ENCODE results near the gene FNDC3B.
"Not testable (repeated sequence)": the region's sequence is repeated elsewhere in the genome, so short reads cannot be mapped to it uniquely, and the experiment has no call there.

FNDC3B gene

DNA sequence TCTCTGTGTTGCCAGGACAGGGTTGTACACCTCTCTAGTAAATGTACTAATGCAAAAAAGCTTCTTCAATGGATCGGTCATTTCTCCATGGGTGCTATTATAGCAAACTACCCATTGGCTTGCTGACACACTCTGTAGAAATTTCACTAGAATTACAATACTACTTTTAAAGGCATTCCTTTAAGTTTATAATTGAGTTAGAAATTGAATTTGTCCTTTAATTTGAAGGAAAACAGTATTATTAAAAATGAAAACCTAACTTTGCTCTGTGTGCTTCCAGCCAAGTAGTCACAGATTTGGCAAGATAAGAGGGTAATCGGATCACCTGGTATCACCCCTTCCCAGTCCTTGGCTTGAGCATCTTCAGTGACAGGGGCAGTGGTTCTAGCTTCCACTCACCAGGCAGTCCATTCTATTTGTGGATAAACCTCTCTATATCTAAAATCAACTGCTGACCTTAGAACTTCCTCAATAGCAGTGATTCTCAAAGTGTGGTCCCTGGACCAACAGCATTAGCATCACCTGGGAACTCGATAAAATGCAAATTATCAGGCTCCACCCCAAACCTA lies 315.6 kb downstream of the FNDC3B start:
- no peak for DNase-seq

DNA sequence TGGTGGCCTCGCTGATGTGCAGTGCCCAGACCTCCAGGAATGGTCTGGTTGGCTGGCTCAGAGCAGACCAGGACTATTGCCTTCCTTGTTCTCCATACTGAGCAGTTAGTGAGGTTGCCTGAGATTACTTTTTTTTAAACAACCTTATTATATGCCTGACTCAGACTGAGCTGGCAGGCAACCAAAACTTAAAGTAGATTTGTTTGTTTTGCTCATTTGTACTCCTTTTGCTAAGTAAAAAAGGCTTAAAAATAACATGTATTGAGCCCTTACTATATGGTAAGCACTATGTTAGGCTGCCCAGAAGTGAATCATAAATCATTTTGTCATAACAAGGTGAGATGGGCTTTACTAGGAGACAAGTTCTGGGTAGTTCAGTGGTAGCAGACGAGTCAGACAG lies 316.5 kb downstream of the FNDC3B start:
- no peak for DNase-seq

DNA sequence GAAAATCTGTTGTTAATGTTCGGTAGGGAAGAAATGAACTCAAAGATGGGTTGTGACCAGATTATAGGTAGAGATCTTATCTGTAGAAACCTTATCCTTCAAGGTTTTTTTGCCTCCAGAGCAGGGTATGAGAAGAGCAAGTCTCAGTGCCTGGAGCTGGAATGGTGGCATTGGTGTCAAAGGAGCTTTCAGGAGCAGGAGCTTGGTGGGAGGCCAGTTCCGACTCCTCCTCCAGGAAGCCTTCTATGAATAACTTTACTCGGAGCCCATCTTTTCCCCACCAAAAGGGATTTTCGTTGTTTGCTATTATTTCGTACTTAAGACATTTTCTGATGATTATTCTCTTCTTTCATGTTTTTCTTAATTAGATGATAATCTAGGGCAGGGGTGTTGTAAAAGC lies 317.0 kb downstream of the FNDC3B start:
- DNase-seq: no peak

DNA sequence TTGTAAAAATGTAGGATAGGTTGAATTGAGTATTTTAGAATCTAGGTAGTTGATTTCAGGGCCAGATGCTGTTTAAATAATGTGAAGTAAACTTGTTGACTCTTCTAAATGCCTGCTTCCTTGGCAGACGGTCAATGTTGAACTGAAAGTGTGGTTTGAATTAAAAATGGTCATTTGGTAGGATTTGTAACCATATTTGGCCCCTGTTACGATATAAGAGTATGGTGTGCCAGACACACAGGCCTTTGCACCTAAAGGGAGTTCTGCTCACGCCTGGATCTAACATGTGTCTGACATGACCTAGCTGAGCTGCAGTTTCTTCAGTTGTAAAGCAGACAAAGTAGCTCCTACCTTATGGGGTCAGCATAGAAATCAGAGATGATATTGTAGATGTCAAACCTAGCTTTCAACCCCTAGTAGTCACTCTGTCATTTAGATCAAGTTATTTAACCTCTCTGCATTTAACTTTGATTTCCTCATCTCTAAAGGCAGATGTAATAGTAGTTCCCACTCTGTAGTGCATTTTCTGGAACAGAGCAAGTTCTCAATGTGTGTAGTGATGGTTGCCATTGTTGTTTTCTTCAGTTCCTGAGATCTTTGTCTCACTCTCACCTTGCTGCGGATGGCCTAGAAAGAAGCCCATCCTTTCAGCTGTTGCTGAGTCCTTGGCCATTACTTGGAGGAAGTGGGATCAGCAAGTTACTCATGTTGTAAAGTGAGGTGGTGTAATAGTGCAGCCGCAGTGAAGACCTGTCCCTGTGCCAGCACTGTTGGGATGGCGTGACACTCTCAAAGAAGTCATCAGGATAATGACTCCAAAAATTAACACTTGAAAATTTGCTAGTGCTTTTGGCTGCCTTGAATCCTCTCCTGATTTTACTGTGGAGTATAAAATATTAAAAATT lies 318.7 kb downstream of the FNDC3B start:
- DNase-seq: no peak

DNA sequence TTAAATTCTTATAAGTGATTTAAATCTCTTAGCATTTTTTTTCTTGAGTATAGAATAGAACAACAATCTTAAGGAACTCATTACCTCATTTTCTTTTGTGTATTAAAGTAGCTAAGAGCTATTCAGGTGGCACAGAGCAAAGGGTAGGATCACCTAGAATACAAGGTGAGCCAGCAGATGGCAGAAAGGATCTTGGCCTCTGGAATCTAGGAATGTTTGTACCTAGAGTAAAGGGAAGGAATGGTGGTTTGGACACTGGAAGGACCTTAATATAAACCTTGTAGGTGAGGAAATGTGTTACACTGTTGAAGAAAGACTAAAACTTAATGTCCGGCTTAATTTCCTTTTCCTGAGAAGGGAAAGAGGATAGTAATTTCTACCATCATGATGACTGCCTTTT lies 319.9 kb downstream of the FNDC3B start:
- DNase-seq: no peak

DNA sequence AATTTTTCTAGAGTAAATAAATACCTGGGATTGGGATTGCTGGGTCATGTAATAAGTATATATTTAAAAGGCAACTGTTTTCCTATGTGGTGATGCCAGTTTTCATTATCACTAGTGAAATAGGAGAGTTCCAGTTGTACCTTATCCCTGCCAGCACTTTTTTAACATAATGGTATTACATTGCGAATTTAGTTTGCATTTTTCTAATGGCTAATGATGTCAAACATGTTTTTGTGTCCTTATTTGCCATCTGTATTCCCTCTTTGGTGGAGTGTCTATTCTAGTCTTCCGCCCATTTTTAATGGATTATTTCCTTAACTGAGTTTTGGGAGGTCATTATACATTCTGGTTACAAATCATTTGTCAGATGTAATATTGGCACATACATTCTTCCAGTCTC lies 320.6 kb downstream of the FNDC3B start:
- no peak for DNase-seq

DNA sequence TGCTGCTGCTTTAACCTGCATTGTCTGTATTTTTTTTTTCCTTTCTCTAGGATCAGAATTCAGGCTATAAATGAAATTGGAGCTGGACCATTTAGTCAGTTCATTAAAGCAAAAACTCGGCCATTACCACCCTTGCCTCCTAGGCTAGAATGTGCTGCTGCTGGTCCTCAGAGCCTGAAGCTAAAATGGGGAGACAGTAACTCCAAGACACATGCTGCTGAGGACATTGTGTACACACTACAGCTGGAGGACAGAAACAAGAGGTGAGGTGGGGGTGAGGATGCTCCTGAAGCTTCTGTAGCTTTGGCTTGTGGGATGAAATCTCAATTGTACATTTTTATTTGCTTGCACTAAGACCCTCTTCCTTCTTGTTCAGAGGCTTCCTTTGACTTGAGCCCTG lies 323.2 kb downstream of the FNDC3B start:
- DNase-seq: no peak

DNA sequence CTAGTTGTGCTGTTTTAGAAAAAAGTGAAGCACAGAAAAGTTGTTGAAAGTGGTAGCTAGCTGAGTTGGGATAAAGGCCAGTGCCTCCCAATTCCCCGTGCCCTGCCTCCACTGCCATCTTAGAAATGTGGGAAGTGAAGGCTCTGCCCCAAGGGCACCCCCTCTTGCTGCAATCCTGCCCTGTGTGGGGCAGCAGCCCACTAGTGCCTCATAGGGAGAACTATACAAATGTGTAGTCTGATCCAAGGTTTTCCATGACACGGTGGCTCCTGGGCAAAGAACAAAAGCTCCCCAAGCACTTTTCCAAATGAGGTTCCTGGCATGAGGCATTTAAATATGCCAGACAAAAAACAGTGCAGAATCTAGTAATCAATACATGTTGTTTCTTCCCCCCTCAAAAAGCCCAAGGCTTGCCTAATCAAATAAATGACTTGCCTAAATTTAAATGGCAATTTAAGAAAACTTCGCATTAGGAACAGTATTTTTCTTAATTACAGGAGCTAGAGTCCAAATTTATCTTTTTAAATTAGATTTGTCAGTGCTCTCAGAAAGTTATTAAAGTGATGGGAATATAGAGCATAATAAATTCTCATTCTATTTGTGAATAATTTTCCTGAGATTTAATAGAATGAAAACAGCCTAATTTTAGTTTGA lies 325.1 kb downstream of the FNDC3B start:
- no peak for DNase-seq

DNA sequence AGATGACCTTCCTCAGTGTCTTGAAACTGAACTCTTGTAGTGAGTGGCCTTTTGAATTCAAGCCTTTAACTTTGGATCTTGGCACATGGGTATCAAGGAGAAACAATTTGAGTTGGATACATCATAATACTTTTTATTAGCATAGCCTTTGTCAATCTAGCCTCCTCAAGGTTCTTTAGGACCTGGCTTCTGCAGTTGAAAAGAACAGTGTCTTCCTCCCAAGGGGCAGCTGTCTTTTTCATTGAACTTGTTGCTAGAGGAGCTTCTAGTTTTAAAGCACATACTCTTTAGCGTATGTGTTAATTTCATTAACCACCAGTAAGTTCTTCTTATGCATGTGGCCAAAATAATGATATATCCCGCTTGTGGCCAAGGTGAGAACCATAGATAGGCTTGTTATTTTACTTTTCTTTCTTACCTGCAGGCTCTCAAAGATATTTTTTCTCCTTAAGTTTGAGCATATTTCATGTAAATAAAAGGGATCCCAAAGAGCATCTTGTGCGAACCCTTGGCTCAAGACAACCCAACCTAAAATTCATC lies 325.7 kb downstream of the FNDC3B start:
- no peak for DNase-seq

DNA sequence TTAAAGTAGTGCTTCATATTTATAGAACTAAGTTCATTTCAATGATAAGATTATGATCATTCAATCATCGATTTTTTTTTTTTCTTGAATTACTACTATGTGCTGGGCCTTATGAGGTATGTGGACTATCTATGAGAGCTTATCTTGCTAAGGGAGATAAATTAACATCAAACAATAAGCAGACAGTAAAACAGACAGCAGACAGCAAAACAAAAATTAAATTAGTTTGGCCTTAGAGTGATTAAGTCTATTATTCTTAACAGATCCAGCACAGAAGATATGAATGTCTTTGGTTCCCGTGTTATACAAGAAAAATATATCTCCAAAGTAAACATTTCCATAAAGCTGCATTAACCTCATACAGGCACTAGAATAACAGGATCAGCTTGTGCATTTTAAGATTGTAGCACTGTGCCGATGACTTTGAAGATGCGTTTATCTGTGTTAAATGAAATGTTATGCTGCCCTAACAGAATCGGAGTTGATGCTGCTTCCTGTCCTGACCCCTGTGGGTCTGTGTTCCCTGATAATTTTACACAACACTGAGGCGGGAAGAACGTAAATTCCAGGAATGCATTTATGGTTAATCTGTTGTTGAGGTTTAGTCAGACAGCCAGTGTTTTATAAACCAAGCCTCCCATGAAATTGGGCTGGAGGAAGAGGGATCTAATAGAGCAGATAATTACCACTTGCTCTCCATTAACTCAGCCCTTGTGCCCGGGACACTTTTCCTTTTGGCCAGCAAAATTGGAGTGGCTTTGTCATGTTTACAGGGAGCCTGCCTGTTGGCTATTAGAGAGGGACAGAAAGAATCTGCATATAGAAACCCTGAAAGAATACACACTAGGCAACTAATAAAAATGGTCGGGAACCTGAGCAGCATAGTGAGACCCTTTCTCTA lies 328.1 kb downstream of the FNDC3B start:
- no peak for DNase-seq

DNA sequence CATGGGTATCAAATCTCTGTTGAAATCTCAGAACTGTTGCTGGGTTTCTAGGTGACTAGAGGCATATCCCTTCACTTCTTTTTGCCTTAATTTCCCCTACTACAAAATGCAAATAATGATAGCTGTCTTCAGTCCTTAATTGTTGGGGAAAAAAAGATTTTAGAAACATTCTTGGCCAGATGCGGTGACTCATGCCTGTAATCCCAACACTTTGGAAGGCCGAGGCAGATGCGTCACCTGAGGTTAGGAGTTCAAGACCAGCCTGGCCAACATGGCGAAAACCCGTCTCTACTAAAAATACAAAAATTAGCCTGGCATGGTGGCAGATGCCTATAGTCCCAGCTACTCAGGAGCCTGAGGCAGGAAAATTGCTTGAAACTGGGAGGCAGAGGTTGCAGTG lies 329.2 kb downstream of the FNDC3B start:
- DNase-seq: not testable (repeated sequence)

DNA sequence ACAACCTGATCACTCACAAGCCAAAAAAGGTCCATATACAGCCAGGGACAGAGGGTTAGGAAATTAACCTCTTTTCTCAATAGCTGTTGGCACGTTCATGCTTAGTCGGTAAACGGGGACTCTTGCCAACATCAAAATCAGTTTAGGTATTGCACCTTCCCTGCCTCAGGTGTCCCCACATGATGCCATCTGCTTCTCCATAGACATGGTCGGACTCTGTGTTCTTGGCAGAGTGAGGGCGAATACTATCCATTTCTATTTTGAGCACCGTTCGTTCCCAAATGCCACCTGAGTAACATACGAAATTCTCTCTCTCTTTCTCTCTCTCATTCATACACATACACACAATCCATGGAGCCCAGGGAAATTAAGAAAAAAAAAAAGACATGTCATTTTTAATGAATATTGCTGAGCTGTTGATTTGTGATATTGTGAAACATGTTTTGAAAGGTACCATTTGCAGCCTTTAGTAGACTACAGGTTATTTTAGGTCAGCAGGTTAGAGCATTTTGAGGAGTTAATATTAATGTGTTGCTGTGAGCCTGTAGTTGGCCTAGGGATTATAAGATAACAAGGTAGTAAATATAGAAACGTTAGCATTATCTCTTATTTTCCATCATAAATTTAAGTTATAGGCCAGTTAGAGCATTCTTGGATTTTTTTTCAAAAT lies 330.3 kb downstream of the FNDC3B start:
- DNase-seq: no peak

DNA sequence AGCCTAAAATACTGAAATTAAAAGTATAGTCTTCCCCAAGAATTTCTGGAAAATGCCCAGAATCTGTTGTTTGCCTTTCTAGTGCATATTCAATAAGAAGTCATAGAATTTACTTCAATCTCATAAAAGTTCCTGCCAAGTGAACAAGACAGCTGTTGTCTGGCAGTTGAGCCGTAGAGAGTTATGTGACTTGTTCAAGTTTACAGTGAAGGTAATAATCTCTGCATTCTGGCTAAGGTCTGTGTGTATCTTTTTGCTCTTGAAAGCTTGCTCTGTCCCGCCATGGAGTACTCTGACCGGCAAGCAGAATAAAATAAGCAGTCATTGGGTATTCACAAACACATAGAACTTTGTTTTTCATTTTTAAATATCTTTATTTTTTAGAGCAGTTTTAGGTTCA lies 331.0 kb downstream of the FNDC3B start:
- no peak for DNase-seq

DNA sequence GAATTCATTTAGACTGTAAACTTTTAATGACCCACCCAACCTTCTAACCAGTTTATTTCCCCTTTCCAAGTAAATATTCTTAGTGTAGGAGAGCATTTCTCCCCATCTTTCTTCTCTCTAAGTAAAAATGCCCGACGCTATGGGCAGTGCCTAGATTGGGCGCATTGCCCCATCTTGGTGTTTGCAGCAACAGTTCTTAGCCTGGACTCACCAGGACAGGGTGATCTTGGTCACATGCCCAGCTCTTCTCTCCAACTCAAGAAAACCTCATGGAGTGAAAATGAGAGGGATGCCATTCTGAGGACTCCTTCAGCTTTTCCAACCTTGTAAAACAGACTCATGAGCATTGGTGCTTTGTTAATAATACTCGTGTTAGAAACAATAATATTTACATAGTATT lies 332.2 kb downstream of the FNDC3B start:
- no peak for DNase-seq

DNA sequence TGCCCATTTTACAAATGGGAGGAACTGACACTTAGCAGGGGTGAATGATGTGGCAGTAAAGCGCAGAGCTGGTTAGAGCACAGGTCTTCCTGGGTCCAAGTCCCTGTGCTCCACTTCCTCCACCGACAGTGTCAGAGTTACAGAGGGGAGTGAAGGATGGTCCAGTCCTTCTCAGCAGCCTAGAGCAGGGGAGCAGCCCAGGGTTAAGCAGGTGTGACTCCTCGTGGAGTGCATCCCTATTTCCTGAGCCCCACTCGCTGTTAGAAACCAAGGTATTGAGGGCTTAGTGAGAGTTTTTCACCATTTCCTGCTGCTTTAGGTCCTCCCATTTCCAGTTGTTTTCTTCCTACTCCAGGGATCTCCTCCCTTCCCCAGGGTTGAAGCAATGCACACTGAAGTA lies 333.5 kb downstream of the FNDC3B start:
- DNase-seq: no peak

DNA sequence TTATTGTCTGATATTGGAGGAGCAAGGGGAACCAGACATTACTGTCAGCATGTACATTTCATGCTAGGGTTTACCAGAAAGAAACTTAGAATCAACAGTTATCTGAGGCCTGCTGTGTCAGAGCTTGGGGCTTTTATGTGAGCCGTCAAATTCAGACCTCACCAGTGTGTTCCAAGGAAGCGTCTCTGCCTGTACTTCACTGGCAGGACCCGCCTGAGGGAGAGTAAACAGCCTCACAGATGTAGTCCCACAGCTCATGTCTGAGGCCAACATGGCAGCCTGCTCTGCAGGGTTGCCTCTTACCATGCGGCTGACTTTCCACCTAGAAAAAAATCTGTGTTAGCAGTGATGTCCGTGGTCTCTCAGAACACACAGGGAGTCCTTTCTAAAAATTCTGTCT lies 334.5 kb downstream of the FNDC3B start:
- no peak for DNase-seq

DNA sequence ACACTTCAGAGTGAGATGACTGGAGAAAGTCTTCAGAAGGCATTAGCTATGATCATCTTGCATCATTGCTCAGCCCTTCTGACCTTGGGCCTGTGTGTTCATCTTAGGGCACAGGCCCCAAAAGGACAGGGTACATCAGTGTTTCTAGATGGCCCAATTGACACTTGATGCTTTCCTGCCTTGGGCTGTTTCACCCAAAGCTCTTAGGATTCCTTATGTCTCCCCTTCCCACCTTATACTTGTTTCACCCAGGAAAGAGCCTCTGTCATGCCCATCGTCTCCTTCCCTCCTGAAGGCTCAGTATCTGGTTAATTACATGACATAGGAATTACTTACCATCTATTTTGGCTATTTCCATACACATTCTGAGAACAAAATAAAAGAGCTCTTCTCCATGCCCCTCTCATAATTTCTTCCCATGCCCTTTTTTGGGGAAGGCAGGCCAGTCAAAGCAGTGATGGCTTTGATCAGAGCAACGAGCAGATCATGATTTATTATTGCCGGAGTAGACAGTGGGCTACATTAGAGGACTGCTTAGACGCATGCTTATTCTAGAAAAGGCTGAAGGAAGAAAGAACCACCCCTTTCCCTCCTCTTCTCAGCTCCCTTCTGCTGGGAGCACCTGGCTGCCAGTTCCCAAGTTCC lies 335.9 kb downstream of the FNDC3B start:
- no peak for DNase-seq

DNA sequence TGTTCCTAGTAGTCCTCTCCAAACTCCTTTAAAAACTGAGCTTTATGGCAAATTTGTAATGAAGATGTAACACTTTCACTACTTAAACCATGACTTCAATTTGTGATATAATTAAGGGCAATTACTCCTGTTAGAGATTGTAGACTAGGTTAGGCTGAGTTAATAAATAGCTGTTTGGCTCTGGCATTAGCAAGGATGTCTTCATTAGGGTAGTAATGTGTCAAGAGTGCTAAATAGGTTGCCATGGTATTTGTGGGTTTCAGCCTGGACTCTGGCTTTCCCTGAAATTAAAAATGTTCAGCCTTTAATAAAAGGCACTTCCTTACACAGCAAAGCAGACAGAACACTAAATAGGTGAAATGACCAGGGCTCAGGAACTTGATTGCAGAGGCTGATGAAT lies 337.0 kb downstream of the FNDC3B start:
- no peak for DNase-seq

DNA sequence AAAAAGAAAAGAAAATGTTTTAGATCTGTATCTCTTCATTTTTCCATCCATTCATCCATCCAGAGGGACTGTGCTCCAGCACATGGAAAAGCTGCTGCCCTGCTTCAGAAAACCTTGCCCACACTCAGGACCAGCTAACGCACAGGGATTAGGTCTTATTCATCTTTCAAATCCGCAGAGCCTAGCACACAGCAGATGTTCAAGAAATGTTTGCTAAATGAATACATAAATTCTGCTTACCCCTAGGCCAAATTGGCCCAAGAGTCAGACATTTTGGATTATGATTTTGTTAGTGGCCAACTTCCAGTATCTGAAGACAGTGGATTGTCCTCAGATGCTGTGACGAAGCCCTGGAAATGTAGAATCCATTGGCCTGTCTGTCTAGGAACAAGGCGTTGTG lies 337.5 kb downstream of the FNDC3B start:
- no peak for DNase-seq

DNA sequence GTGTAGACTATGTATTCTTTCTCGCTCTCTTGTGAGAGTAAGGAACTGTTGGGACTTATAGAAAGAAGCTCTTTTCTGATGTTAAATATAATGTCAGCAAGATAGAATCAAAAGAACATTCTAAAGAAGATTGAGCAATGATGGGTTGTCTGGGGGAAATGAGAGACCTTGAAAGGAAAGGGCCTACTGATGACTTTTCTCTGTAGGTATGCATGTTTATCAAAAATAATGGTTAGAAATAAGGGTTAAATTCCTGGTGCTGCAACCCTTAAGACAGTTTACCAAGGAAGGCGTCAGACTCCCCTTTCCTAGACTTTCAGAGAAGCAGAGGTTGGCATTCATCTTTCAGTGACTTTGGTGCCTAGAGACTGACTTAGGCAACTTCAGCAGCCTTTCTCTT lies 339.1 kb downstream of the FNDC3B start:
- no peak for DNase-seq

DNA sequence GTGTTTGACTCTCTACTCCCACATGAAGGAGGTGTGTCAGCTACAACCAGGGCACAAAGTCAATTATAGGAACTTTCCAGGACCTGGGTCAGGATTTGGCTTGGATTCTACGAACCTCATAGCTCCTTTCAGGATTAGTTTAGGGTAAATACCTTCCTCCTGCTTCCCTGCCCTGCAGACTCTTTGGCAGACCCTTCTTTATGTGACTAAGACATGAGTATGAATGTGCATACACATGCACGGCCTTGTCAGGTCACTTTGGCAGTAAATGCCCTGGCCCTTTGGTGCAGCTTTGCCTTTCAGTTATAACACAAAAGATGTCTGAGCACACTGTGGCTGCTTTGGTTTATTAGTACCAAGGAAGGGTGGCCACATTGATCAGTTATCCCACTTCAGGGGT lies 340.0 kb downstream of the FNDC3B start:
- DNase-seq: no peak

DNA sequence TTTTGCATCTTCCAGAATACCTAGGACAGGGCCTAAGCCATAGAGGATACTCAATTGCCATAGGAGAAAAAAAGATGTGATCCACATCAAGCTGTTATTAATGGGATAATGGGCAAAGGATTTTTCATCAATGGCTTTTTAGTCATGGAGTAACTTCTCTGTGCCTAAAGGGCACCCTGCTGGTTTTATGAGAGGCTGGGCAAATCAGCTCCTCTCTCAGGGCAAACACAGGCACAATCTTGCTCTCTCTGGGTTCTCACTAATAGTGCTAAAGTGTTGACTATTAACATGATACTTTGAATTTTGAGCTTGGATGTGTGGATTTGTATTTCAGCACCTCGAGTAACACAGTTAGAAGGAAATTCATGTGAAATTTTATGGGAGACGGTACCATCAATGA lies 341.3 kb downstream of the FNDC3B start:
- DNase-seq: no peak
